Upper lobe of left lung (tissue), 6 donors: ENCODE measurements around the gene KRT80. TPM values are rescaled to one million over a fixed set of nuclear protein-coding genes. Genes with fewer than 3 reads are reported as not detected.
A peak's percentile ranks its signal among the peaks of the same experiment; 100 is the strongest.

Experiments
- ATAC-seq, 2 donors: fragments of 200-7000 bp; cut with Tn5 transposase; one replicate each; pipeline ENCODE4 v1.9.1; 2022; ENCODE audit warnings: mild to moderate bottlenecking in 2 of 2, moderate library complexity in 2 of 2; ENCODE audit not compliant: low FRiP score in 2 of 2
- DNase-seq, 2 donors: peaks; one replicate each; pipeline ENCODE4 v3.0.0-alpha.2; 2019 to 2020
- H3K27ac ChIP-seq, 4 donors: fragments of 200-600 bp; sonication (generic); one replicate each; pipeline ENCODE4 v1.5.1; 2016 to 2019
- H3K27me3 ChIP-seq, 4 donors: fragments of 200-600 bp; sonication (generic); one replicate each; pipeline ENCODE4 v1.5.1; 2017 to 2019
- H3K36me3 ChIP-seq, 4 donors: fragments of 200-600 bp; sonication (generic); one replicate each; pipeline ENCODE4 v1.5.1; 2016 to 2019
- H3K4me1 ChIP-seq, 4 donors: fragments of 200-600 bp; sonication (generic); one replicate each; pipeline ENCODE4 v1.5.1; 2018 to 2019
- H3K4me3 ChIP-seq, 4 donors: fragments of 200-600 bp; sonication (generic); one replicate each; pipeline ENCODE4 v1.5.1; 2017 to 2019; ENCODE audit warnings: mild to moderate bottlenecking in 2 of 4, moderate library complexity in 1 of 4
- H3K9me3 ChIP-seq, 4 donors: fragments of 200-600 bp; sonication (generic); one replicate each; pipeline ENCODE4 v1.5.1; 2018 to 2019
- EP300 ChIP-seq, 4 donors: sonication (generic); formaldehyde crosslinking; IDR thresholded peaks; one replicate each; pipeline ENCODE4 v1.5.1; 2017; ENCODE audit warnings: antibody characterized with exemption in 4 of 4, control low read depth in 2 of 4
- POLR2A ChIP-seq, 4 donors: fragments of 450-650 bp; IDR thresholded peaks; one replicate each; pipeline ENCODE4 v1.5.1; 2016 to 2017; ENCODE audit warnings: antibody characterized with exemption in 4 of 4, mild to moderate bottlenecking in 2 of 4
- POLR2AphosphoS5 ChIP-seq, 2 donors: sonication (generic); formaldehyde crosslinking; IDR thresholded peaks; one replicate each; pipeline ENCODE4 v1.5.1; 2017; ENCODE audit warnings: antibody characterized with exemption in 2 of 2
- WGBS, 2 donors: methylation state at CpG; one replicate each; pipeline ENCODE4 v1.1.5; 2017 to 2018; 5-methylcytosine and 5-hydroxymethylcytosine counted together
- total RNA-seq, 6 donors: library from RNA; depleted of rRNA in 4 of 6; stranded (reverse); fragments of >200 nt in 4 of 6; gene quantifications; one replicate each; pipeline versions ENCODE4 v1.1.0 to v1.2.1, GENCODE V29; 2016 to 2021
- TF ChIP-seq, protein P1 (sequence below), 6 experiments: fragments of 450-650 bp in 4 of 6; fragments of 200-600 bp in 2 of 6; sonication (generic) in 2 of 6; IDR thresholded peaks; one replicate each; pipeline ENCODE4 v1.5.1; 2016 to 2019; ENCODE audit warnings: antibody characterized with exemption in 6 of 6
- donor health status: DM: no; HTN: no; CAD: no; lungs with moderate emphysema.
- donor health status: DM: no; HTN: yes; CAD: no; lungs with severe emphysema.

KRT80 gene
- total RNA-seq, 6 donors from 2014 or later = 2.1 to 15.2 (median 6.6) TPM

GRCh38 chr12:52231305-52232202 lies 39.7 kb upstream of the KRT80 start:
- Histone ChIP-seq H3K4me1 (peaks cover 3 to 56% (median 29%) of the 10 kb centered on the region in 4 donors), H3K36me3 (peaks cover 0 to 9% (median 0%) of the 10 kb centered on the region in 4 donors), H3K4me3 (no peak overlapping the region), H3K9me3 (no peaks in the 10 kb centered on the region), H3K27me3 (peaks cover 0 to 21% (median 5%) of the 10 kb centered on the region in 4 donors), H3K27ac (peak overlapping the region; percentile 81 to 94 (median 82))
- 45 to 57% methylated on average over 14 to 16 of the region's 16 CpGs for WGBS, 2 donors
- ATAC-seq = peak; percentile 47 to 88
- TF ChIP-seq EP300 (IDR thresholded peaks at IDR 0.05) = peak; percentile 89 to 99 (median 96)
- TF ChIP-seq POLR2A (IDR thresholded peaks at IDR 0.05) = peak in 1 of 4 donors; percentile 31
- TF ChIP-seq, protein P1, sequence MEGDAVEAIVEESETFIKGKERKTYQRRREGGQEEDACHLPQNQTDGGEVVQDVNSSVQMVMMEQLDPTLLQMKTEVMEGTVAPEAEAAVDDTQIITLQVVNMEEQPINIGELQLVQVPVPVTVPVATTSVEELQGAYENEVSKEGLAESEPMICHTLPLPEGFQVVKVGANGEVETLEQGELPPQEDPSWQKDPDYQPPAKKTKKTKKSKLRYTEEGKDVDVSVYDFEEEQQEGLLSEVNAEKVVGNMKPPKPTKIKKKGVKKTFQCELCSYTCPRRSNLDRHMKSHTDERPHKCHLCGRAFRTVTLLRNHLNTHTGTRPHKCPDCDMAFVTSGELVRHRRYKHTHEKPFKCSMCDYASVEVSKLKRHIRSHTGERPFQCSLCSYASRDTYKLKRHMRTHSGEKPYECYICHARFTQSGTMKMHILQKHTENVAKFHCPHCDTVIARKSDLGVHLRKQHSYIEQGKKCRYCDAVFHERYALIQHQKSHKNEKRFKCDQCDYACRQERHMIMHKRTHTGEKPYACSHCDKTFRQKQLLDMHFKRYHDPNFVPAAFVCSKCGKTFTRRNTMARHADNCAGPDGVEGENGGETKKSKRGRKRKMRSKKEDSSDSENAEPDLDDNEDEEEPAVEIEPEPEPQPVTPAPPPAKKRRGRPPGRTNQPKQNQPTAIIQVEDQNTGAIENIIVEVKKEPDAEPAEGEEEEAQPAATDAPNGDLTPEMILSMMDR (IDR thresholded peaks at IDR 0.05) = peak in 1 of 6 experiments; percentile 5
- peak; percentile 85 to 94 for TF ChIP-seq POLR2AphosphoS5 (IDR thresholded peaks at IDR 0.05)
- DNase-seq = peak in 1 of 2 donors; percentile 89

DNA sequence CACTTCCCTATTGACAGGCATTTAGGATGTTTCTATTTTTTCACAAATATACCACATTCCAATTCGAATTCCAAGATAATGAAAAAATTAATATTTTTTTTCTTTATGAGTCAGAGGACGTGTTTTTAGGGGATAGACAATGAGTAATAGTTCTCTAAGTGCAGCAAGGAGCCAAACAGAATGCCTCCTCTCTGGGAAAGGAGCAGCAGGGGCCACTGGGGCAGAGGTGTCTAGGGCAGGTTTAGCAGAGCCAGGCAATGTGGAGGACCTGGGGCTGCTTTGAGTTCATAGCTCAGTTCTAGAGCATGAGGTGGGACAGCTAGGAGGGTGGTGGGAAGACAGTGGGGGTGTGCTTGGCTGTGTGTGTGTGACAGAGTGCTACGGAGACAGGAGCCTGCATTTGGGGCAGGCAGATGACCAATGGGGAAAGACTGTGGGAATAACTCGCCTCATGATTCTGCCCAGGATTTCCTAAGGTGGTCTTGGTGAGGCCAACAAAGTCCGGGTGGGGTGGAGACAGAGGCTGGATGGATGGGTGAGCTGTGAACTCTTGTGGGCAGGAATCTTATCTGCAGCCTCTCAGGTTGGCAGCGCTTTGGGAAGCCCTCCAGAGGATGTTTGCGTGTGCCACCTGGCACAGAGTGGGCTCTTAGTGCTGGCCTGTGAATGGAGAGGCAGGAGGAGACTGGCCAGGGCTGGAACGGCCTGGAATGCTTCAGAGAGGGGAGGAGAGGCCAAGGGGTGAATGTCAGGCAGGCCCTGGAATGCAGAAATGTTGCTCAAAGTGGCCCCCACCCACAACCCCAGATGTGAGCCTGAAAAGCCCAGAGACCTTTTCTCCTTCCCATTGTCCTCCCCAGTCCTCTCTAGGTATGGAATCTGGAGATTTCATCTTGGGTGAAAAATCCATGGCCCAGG lies 38.8 kb upstream of the KRT80 start:
- H3K9me3 ChIP-seq = no peaks in the 10 kb centered on the region
- DNase-seq = peak in 1 of 2 donors; percentile 80
- H3K27ac ChIP-seq = peak overlapping the region; percentile 79 to 94 (median 82)
- 51 to 55% methylated on average over 8 of the region's 8 CpGs for WGBS, 2 donors
- peak; percentile 50 to 81 for ATAC-seq
- peaks cover 0 to 21% (median 5%) of the 10 kb centered on the region in 4 donors for H3K27me3 ChIP-seq
- H3K4me1 ChIP-seq = peaks cover 3 to 47% (median 24%) of the 10 kb centered on the region in 4 donors
- TF ChIP-seq, protein P1 (IDR thresholded peaks at IDR 0.05) = no peak
- peak; percentile 27 to 68 for TF ChIP-seq POLR2AphosphoS5 (IDR thresholded peaks at IDR 0.05)
- TF ChIP-seq POLR2A (IDR thresholded peaks at IDR 0.05) = peak in 1 of 4 donors; percentile 32
- peak in 3 of 4 donors; percentile 54 to 90 (median 79) for TF ChIP-seq EP300 (IDR thresholded peaks at IDR 0.05)
- no peak overlapping the region for H3K4me3 ChIP-seq
- H3K36me3 ChIP-seq = peaks cover 0 to 7% (median 0%) of the 10 kb centered on the region in 4 donors

DNA sequence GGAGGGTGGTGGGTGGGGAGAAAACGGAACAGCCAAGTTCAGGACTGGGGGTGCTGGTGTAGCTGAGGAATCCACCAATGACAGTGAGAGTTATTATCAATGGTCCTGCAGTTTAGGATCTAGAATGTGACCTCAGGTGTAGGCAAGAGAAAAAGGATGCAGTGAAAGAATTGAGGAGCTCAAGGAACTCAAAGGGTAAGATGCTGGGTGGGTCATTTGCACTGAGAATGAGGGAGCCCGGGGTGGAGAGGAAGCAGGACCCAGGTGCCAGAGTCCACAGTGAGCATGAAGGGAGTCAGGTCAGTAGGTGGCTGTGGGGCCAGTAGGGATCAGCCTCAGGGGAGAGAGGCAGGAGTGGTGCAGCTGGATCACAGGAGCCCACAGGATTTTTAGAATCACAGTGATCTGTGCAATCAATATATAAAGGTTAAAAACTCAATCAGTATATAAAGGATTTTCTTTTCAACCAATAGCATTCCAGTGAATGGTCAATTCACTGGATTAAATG lies 38.1 kb upstream of the KRT80 start:
- no peak overlapping the region for H3K4me3 ChIP-seq
- WGBS, 2 donors = 66 to 85% methylated on average over 2 of the region's 2 CpGs
- DNase-seq (no peak), ATAC-seq (no peak)
- H3K27ac ChIP-seq = peak overlapping the region in 1 of 4 donors; percentile 79
- H3K4me1 ChIP-seq = peaks cover 3 to 40% (median 21%) of the 10 kb centered on the region in 4 donors
- peaks cover 0 to 21% (median 5%) of the 10 kb centered on the region in 4 donors for H3K27me3 ChIP-seq
- TF ChIP-seq, protein P1 (IDR thresholded peaks at IDR 0.05) = no peak
- TF ChIP-seq POLR2AphosphoS5 (IDR thresholded peaks at IDR 0.05) = no peak
- no peak for TF ChIP-seq POLR2A (IDR thresholded peaks at IDR 0.05)
- no peak for TF ChIP-seq EP300 (IDR thresholded peaks at IDR 0.05)
- H3K36me3 ChIP-seq = no peaks in the 10 kb centered on the region
- H3K9me3 ChIP-seq = no peaks in the 10 kb centered on the region

DNA sequence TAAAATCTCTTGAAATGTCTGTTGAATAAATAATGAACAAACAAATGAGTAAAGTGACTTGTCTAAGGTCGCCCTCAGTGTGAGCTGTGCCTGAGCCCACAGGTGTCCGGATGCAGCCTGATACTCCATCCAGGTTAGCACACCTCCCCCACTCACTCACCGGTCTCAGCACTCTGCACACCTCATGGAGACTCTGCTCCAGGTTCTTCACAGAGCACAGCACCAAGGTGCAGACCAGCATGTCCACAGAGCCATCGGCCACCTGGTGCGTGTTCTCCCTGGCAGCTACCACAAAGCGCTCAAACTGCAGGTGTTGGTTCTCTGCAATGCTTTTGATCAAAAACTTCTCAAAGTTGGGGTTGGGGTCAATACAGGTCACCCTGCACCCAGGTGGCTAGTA lies 37.1 kb upstream of the KRT80 start:
- H3K27ac ChIP-seq = no peak overlapping the region
- DNase-seq (no peak), ATAC-seq (no peak)
- peaks cover 3 to 36% (median 17%) of the 10 kb centered on the region in 4 donors for H3K4me1 ChIP-seq
- TF ChIP-seq, protein P1 (IDR thresholded peaks at IDR 0.05) = no peak
- no peak for TF ChIP-seq POLR2A (IDR thresholded peaks at IDR 0.05)
- TF ChIP-seq POLR2AphosphoS5 (IDR thresholded peaks at IDR 0.05) = no peak
- no peak for TF ChIP-seq EP300 (IDR thresholded peaks at IDR 0.05)
- no peaks in the 10 kb centered on the region for H3K9me3 ChIP-seq
- peaks cover 0 to 21% (median 5%) of the 10 kb centered on the region in 4 donors for H3K27me3 ChIP-seq
- no peak overlapping the region for H3K4me3 ChIP-seq
- no peaks in the 10 kb centered on the region for H3K36me3 ChIP-seq
- 91 to 97% methylated on average over 6 of the region's 6 CpGs for WGBS, 2 donors
